Measurements from ENCODE around the gene SNRNP70. TPM values are rescaled to one million over a fixed set of nuclear protein-coding genes. Genes with fewer than 3 reads are reported as not detected.
"Not testable (repeated sequence)": the region's sequence is repeated elsewhere in the genome, so short reads cannot be mapped to it uniquely, and the experiment has no call there.

SNRNP70 gene
- total and polyA plus RNA-seq, 5 experiments from 2014 or later: 42.3 to 741 (median 63.4) TPM

DNA sequence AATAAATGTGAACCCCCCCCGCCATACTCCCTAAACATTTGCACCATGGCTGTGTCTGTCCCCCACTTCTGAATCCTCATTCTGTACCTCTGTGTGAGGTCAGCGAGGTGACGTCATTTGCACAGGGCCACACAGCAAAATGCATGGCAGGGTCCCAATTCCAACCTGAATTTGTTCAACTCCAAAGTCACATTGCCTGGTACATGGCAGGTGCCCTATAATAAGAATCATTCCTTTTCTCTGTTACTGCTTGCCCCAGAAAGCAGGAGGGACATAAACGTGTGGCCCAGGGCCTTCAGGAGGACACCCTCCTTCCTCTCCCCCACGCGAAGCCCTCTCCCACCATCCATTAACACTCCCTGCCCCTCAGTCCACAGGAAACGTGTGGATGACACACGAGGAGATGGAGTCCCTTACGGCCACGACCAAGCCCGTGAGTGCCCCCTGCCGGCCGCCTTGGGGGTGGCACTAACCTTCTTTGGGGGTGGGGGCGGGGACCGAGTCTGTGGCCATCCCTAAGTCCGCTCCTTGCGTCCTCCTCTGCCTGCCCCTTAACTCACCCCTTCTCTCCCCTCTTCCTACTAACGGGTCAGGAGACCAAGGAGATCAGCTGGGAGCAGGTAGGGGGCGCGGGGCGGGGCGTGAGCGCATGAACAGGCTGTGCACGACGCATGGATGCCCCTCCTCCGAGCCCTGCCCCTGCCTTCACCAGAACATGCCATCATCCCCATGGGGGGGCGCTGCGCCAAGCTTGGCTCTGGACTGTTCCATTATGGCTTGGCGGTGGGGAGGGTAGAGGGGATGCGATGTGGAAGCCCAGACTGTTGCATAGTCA lies 60.5 kb downstream of the SNRNP70 start:
- peak; percentile 54 to 85 (median 76) for DNase-seq
- peaks cover 25 to 65% (median 49%) of the 10 kb centered on the region in 5 donors for H3K27me3 Mint-ChIP-seq
- POLR2A ChIA-PET: interaction anchor here (0.7 to 1.1 kb wide), 2 partner anchors 32 to 154 kb away, joined by 3 read pairs; partner anchors contain the start of gene LIN7B
- H3K27ac Mint-ChIP-seq: peak overlapping the region in 1 of 10 donors; percentile 66
- H3K9me3 Mint-ChIP-seq: peaks cover 0 to 2% (median 0%) of the 10 kb centered on the region in 9 donors
- peak; percentile 40 to 70 for ATAC-seq
- H3K4me3 Mint-ChIP-seq: peak overlapping the region in 8 of 10 donors; percentile 2 to 61 (median 30)
- H3K36me3 Mint-ChIP-seq: peaks cover 0 to 7% (median 0%) of the 10 kb centered on the region in 3 donors
- H3K4me1 Mint-ChIP-seq: peaks cover 21 to 52% (median 35%) of the 10 kb centered on the region in 4 donors

DNA sequence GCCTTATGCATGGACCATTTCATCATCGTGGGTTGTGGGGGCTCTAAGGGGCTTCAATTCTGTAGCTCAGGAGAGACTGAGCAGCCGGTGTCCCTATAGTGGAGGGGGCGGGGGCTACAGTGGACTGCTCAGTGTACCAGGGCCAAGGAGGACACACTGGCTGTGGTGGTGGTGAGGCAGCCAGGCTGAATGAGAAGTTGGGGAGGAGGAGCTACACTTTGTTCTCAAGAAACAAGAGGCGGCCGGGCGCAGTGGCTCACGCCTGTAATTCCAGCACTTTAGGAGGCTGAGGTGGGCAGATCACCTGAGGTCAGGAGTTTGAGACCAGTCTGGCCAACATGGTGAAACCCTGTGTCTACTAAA lies 61.1 kb downstream of the SNRNP70 start:
- Mint-ChIP-seq H3K4me1 (peaks cover 22 to 54% (median 36%) of the 10 kb centered on the region in 4 donors), H3K4me3 (peak overlapping the region in 1 of 10 donors; percentile 4), H3K27me3 (peaks cover 26 to 68% (median 48%) of the 10 kb centered on the region in 5 donors)
- H3K27ac Mint-ChIP-seq, H3K9me3 Mint-ChIP-seq, ATAC-seq, DNase-seq, H3K36me3 Mint-ChIP-seq: not testable (repeated sequence)
- POLR2A ChIA-PET: interaction anchor here (0.7 to 1.1 kb wide), 2 partner anchors 32 to 155 kb away, joined by 3 read pairs; partner anchors contain the start of gene LIN7B

DNA sequence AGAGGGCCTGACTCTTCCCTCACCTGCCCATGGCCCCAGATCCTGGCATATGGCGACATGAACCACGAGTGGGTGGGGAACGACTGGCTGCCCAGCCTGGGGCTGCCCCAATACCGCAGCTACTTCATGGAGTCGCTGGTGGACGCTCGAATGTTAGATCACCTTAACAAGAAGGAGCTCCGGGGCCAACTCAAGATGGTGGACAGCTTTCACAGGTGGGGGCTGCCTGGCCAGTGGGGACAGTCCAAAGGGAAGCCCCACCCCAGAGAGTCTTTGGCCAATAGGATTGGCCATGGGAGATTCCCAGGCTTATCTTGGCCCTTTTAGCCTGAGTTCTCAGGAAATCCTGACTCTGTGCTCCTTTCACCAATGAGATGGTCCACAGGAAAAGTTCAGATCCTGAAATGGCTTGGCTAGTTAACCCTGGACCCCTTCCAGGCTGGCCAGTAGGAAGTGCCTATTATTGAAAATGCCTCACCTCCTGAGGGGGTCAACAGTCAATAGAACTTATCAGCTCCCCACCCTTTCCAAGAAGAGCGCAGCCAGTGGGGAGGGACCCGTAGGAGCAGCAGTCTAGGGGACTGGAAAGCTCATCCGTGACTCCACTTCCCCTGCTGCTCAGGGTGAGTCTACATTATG lies 62.9 kb downstream of the SNRNP70 start:
- Mint-ChIP-seq H3K4me3 (peak overlapping the region in 9 of 10 donors; percentile 59 to 87 (median 74)), H3K27ac (peak overlapping the region in 1 of 10 donors; percentile 15), H3K4me1 (peaks cover 18 to 48% (median 36%) of the 10 kb centered on the region in 4 donors), H3K36me3 (peaks cover 0 to 7% (median 0%) of the 10 kb centered on the region in 3 donors), H3K9me3 (peaks cover 0 to 3% (median 0%) of the 10 kb centered on the region in 9 donors), H3K27me3 (peaks cover 22 to 73% (median 48%) of the 10 kb centered on the region in 5 donors)
- POLR2A ChIA-PET: interaction anchor here (0.5 to 1.3 kb wide), 3 partner anchors 27 to 748 kb away, joined by 4 to 6 read pairs (median 5); no protein-coding TSS in a partner anchor
- ATAC-seq (no peak), DNase-seq (no peak)

DNA sequence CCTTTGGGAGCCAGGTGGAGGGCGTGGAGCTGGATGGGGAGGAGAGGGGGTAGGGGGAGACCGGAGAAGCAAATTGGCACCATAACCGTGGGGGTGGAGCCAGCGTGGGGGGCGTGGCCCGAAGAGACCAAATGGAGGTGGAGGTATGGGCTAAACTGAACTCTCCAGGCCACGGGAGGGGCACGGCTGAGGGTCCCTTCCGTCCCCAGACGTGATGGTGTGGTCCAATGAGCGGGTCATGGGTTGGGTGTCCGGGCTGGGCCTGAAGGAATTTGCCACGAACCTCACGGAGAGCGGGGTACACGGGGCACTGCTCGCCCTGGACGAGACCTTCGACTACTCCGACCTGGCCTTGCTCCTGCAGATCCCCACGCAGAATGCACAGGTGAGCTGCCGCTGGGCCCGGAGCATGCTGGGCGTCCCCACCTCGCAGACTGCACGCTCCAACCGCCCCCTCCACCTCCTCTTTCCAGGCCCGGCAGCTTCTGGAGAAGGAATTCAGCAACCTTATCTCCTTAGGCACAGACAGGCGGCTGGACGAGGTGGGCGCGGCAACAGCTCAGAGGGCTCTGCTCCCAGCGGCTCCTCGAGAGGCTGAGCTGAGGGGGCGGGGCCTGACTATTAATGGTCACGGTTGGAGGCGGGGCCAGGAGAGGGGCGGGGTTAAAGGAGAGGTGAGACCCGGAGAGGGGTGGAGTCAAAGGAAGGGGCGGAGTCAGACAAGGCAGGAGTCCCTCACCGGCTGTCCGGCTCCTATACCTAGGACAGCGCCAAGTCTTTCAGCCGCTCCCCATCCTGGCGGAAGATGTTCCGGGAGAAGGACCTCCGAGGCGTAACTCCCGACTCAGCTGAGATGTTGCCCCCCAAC lies 63.8 kb downstream of the SNRNP70 start:
- H3K27me3 Mint-ChIP-seq: peaks cover 27 to 77% (median 54%) of the 10 kb centered on the region in 5 donors
- peak; percentile 52 to 54 for ATAC-seq
- peak; percentile 58 to 88 (median 70) for DNase-seq
- H3K4me3 Mint-ChIP-seq: peak overlapping the region; percentile 32 to 88 (median 80)
- peaks cover 23 to 46% (median 38%) of the 10 kb centered on the region in 4 donors for H3K4me1 Mint-ChIP-seq
- H3K27ac Mint-ChIP-seq: peak overlapping the region in 1 of 10 donors; percentile 15
- POLR2A ChIA-PET: interaction anchor here (0.6 to 1.3 kb wide), 3 partner anchors 29 to 190 kb away, joined by 4 read pairs; partner anchors contain the start of gene PPFIA3
- H3K9me3 Mint-ChIP-seq: peaks cover 0 to 6% (median 1%) of the 10 kb centered on the region in 9 donors
- peaks cover 0 to 7% (median 0%) of the 10 kb centered on the region in 3 donors for H3K36me3 Mint-ChIP-seq

DNA sequence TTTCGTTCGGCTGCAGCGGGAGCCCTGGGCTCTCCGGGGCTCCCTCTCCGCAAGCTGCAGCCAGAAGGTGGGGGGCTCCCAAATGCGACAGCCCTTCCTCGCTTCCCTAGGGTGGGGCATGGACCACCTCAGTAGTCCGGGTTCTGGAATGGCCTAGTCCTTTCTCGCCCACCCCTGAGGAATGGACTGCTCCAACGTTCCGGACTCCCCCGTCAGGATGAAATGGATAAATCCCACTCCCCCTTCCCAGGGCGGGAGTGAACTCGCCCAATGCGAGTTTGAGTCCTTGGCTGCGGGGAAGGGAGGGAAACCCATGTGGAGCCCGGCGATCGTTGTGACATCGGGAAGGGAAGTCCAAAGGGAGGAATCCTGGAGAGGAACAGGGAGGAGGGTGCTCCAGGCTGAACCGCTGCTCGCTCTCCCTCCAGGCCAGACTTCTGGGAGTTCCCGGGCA lies 64.4 kb downstream of the SNRNP70 start:
- Mint-ChIP-seq H3K4me1 (peaks cover 23 to 46% (median 38%) of the 10 kb centered on the region in 4 donors), H3K27me3 (peaks cover 33 to 84% (median 61%) of the 10 kb centered on the region in 5 donors), H3K4me3 (peak overlapping the region; percentile 67 to 88 (median 81)), H3K36me3 (peaks cover 0 to 7% (median 2%) of the 10 kb centered on the region in 3 donors), H3K9me3 (peaks cover 0 to 12% (median 2%) of the 10 kb centered on the region in 9 donors), H3K27ac (no peak overlapping the region)
- no peak for DNase-seq
- POLR2A ChIA-PET: interaction anchor here (0.6 to 1.3 kb wide), 3 partner anchors 30 to 191 kb away, joined by 4 read pairs; partner anchors contain the start of gene PPFIA3
- no peak for ATAC-seq

DNA sequence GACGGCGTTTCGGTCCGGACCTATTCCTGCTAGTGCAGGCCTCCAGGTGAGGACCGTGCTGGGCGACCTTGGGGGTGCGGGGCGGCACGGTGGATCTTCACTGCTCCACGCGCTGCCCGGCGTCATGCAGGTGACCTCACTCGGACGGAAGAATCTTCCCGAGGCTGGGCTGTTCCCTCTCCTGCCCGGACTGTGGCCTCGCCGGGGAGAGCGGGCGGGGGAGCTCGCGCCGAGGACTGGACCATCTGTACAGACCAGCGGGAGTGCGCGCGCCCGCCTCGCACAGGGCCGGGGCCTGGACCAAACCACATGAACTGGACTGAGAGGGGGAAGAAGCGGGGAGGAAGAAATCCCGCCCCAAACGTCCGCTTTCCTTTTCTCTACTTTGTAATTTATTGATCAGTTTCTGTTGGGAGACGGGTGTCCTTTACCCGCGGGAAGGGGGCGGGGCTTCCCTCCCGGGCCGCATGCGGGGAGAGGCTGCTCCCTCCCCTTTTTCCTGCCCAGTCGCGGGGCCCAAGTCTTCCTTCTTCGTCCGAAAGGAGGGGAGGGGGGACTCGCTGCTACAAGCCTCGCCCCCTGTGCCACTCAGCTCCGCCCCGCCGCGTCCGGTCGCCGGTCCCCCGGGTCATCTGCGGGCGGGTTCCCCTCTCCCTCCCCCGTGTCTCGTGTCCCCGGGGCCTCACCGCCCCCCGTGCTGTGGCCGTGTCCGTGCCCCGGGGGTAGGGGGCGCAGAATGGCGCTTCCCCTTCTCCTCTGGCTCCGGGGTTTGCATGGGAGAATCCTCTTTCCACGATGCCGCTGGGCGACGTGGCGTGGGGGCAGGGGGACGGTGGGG lies 65.1 kb downstream of the SNRNP70 start:
- DNase-seq (peak in 2 of 10 donors; percentile 21 to 37), ATAC-seq (peak in 1 of 2 donors; percentile 17)
- peaks cover 23 to 46% (median 37%) of the 10 kb centered on the region in 4 donors for H3K4me1 Mint-ChIP-seq
- H3K27ac Mint-ChIP-seq: no peak overlapping the region
- H3K4me3 Mint-ChIP-seq: peak overlapping the region; percentile 67 to 88 (median 81)
- H3K27me3 Mint-ChIP-seq: peaks cover 31 to 87% (median 65%) of the 10 kb centered on the region in 5 donors
- H3K9me3 Mint-ChIP-seq: peaks cover 0 to 14% (median 2%) of the 10 kb centered on the region in 9 donors
- peaks cover 0 to 7% (median 4%) of the 10 kb centered on the region in 3 donors for H3K36me3 Mint-ChIP-seq
- POLR2A ChIA-PET: interaction anchor here (1.3 kb wide), 1 partner anchor 36 kb away, joined by 4 read pairs; the partner anchor contains the start of gene LIN7B

DNA sequence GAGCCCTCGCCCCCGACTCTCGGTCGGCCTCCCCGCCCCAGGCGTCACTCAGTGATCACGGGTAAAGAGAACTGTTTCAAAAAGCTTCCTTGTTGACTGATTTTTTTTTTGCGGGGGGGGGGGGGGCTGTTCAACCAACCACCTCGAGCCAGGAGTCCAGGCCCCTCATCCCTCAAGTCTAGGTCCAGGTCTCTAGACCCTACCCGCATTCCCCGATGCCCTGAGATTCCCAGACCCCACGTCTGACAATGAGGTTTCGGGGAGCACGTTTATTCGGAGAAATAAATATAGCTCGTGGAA lies 65.6 kb downstream of the SNRNP70 start:
- H3K36me3 Mint-ChIP-seq: peaks cover 0 to 7% (median 4%) of the 10 kb centered on the region in 3 donors
- peaks cover 29 to 87% (median 67%) of the 10 kb centered on the region in 5 donors for H3K27me3 Mint-ChIP-seq
- peaks cover 19 to 41% (median 34%) of the 10 kb centered on the region in 4 donors for H3K4me1 Mint-ChIP-seq
- no peak for DNase-seq
- no peak overlapping the region for H3K27ac Mint-ChIP-seq
- POLR2A ChIA-PET: interaction anchor here (0.5 to 1.3 kb wide), 3 partner anchors 29 to 340 kb away, joined by 4 to 7 read pairs (median 4); partner anchors contain the start of genes BCAT2 and LIN7B
- H3K9me3 Mint-ChIP-seq: peaks cover 0 to 14% (median 2%) of the 10 kb centered on the region in 9 donors
- peak overlapping the region; percentile 12 to 88 (median 74) for H3K4me3 Mint-ChIP-seq
- no peak for ATAC-seq

DNA sequence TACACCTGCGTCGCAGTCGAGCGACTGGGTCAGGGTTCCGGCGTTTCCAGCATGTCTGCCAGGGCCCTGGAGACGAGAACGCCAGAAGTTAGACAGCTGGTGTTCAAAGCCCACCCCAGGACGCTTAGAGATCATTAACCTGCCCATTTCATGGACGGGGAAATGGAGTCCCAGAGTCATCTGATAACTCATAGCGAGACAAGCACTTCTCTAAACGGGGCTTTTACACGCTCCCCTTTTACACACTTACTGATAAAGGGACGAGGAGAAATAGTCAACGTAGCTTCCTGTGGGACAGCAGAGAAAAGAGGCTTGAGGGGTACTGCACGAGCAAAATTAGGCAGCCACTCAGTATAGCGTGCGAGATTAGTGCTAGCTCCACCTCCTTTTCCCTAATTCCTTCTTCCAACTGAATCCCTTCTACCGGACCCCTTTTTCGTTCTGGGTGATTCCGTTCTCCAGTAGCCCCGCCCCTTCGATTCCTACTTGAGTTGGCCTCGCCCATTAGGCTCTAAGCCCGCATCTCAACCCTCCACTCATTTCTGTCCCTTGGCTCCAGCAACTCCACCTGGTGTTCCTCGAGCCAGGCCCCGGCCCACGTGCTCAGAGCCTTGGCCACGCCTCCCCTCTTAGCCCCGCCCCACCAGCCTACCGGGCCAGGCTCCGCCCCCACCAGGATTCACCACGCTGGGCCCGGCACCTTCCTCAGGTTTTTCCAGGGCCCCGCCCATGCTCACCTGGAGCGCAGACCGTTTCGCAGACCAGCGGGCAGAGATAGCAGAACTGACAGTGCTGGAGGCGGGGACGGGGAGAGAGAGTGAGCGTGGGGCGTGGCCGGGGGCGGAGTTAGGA lies 66.2 kb downstream of the SNRNP70 start:
- DNase-seq (peak in 4 of 10 donors; percentile 16 to 42 (median 36)), ATAC-seq (peak; percentile 23 to 44)
- H3K36me3 Mint-ChIP-seq: peaks cover 0 to 7% (median 4%) of the 10 kb centered on the region in 3 donors
- peak overlapping the region in 3 of 10 donors; percentile 65 to 76 (median 72) for H3K27ac Mint-ChIP-seq
- peaks cover 0 to 14% (median 2%) of the 10 kb centered on the region in 9 donors for H3K9me3 Mint-ChIP-seq
- H3K4me1 Mint-ChIP-seq: peaks cover 19 to 37% (median 31%) of the 10 kb centered on the region in 4 donors
- H3K27me3 Mint-ChIP-seq: peaks cover 30 to 87% (median 67%) of the 10 kb centered on the region in 5 donors
- POLR2A ChIA-PET: interaction anchor here (0.5 to 1.3 kb wide), 3 partner anchors 30 to 340 kb away, joined by 4 to 7 read pairs (median 4); partner anchors contain the start of genes BCAT2 and LIN7B
- peak overlapping the region; percentile 28 to 88 (median 66) for H3K4me3 Mint-ChIP-seq

DNA sequence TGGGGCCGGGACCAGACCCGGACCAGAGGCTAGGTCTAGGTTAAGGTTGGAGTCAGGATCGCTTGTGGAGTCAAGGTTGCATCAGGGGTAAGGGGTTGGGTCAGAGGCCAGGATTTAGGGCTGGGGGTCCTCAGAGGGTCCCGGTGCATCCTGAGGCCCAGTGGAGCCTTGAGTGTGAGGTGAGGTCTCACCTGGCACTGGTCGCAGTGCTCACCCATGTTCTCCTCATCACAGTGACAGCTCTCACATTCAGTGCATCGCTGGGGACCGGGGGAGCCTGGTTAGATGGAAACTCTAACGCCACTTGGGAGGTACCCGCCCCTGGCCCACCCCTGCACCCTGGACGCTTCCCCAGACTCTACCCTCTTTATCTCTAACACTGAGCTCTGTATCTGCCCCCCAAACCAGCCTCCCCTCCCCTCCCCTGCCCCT lies 66.9 kb downstream of the SNRNP70 start:
- H3K27me3 Mint-ChIP-seq: peaks cover 27 to 86% (median 64%) of the 10 kb centered on the region in 5 donors
- H3K9me3 Mint-ChIP-seq: peaks cover 0 to 14% (median 2%) of the 10 kb centered on the region in 9 donors
- H3K36me3 Mint-ChIP-seq: peaks cover 0 to 7% (median 4%) of the 10 kb centered on the region in 3 donors
- DNase-seq (no peak), ATAC-seq (peak; percentile 8 to 14)
- POLR2A ChIA-PET: no interaction called here
- peak overlapping the region in 7 of 10 donors; percentile 28 to 88 (median 66) for H3K4me3 Mint-ChIP-seq
- peaks cover 19 to 37% (median 31%) of the 10 kb centered on the region in 4 donors for H3K4me1 Mint-ChIP-seq
- H3K27ac Mint-ChIP-seq: peak overlapping the region in 1 of 10 donors; percentile 76

Data from naive thymus-derived CD8-positive, alpha-beta T cell (primary cell).